GM10266 (cell line): Measurements from ENCODE around the gene TBX2.

Experiments
- DNase-seq: peaks from one replicate; pipeline ENCODE4 v3.0.0; 2012; ENCODE audit errors: extremely low spot score
- TF ChIP-seq, protein P1 (sequence below): IDR thresholded peaks from 2 replicates; pipeline ENCODE4 v1.5.1; 2012; ENCODE audit warnings: mild to moderate bottlenecking, low read depth; ENCODE audit not compliant: control insufficient read depth, insufficient read depth; ENCODE audit errors: missing control alignments

TBX2 gene

DNA sequence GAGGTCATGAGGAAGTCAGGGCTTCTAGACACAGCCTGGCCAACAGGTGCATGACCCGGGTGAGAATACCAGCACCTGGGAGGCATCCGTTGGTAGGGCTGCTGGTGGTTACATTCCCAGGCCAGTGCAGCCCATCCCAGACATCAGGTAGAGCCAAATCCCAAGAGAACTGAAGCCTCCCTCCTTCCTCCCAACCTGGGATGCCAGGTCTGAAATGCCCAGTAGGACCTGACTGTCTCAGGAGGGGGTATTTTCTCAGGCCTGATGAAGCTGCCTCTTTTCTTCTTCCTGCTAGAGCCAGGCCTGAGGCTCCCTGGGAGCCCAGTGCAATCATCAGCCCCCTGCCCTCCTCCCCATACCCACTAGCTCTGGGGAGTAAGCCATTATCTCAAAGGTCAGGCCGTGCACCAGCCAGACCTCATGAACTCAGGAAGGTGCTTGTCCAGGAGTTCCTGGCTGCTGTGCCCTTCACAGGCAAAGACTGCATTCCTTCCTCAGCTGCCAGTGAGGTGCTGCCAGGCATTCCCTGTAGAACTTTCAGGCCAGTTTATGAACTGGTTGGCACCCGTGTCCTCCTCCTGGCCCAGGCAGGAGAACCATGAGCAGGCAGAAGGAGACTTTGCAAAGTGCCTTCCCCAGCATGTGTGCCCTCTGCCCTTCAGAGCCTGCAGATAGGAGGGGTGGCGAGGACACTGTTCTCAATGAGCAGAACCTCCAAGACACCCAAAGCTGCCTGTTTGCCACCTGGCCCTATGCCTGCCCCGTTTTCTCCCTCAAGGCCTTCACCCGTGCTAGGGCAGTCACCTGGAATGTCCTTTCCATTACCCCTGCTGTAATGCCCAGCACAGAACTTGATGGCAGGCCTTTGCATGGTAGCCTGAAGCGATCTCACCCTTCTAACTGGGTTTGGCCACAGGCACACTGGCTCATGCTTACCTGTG, 7.6 kb downstream of the TBX2 start:
- TF ChIP-seq, protein P1, sequence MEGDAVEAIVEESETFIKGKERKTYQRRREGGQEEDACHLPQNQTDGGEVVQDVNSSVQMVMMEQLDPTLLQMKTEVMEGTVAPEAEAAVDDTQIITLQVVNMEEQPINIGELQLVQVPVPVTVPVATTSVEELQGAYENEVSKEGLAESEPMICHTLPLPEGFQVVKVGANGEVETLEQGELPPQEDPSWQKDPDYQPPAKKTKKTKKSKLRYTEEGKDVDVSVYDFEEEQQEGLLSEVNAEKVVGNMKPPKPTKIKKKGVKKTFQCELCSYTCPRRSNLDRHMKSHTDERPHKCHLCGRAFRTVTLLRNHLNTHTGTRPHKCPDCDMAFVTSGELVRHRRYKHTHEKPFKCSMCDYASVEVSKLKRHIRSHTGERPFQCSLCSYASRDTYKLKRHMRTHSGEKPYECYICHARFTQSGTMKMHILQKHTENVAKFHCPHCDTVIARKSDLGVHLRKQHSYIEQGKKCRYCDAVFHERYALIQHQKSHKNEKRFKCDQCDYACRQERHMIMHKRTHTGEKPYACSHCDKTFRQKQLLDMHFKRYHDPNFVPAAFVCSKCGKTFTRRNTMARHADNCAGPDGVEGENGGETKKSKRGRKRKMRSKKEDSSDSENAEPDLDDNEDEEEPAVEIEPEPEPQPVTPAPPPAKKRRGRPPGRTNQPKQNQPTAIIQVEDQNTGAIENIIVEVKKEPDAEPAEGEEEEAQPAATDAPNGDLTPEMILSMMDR: no peak

DNA sequence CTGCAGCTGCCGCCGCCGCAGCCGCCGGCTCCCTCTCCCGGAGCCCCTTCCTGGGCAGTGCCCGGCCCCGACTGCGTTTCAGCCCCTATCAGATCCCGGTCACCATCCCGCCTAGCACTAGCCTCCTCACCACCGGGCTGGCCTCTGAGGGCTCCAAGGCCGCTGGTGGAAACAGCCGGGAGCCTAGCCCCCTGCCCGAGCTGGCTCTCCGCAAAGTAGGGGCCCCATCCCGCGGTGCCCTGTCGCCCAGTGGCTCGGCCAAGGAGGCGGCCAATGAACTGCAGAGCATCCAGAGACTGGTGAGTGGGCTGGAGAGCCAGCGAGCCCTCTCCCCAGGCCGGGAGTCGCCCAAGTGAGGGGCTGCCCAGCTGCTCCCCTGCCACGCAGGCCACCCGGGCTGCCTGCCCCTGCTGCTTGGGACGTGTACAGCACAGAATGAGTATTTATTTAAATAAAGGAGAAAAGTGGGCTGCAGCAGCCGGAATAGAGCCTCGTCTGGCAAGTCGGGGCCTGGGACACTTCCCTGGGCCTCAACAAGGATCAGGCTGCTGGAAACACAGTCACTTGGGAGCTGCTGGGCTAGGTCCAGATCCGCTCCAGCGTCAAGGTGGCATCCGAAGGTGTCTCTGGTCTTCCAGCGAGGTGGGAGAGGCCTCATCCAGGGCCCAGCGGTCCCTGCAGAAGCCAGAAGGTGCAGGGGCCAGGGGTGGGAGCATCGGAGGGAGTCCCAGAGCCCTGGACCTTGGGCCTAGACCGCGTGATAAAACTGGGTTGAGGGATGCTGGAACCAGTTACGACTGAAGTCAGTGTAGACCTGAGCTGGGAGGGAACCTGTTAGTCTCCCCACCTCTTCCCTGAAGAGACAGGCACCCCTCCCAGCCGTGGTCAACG, 8.8 kb downstream of the TBX2 start:
- no peak for DNase-seq
- TF ChIP-seq, protein P1: no peak

More for the DNA sequence above, 7.6 kb downstream of the TBX2 start:
- DNase-seq: no peak

DNA sequence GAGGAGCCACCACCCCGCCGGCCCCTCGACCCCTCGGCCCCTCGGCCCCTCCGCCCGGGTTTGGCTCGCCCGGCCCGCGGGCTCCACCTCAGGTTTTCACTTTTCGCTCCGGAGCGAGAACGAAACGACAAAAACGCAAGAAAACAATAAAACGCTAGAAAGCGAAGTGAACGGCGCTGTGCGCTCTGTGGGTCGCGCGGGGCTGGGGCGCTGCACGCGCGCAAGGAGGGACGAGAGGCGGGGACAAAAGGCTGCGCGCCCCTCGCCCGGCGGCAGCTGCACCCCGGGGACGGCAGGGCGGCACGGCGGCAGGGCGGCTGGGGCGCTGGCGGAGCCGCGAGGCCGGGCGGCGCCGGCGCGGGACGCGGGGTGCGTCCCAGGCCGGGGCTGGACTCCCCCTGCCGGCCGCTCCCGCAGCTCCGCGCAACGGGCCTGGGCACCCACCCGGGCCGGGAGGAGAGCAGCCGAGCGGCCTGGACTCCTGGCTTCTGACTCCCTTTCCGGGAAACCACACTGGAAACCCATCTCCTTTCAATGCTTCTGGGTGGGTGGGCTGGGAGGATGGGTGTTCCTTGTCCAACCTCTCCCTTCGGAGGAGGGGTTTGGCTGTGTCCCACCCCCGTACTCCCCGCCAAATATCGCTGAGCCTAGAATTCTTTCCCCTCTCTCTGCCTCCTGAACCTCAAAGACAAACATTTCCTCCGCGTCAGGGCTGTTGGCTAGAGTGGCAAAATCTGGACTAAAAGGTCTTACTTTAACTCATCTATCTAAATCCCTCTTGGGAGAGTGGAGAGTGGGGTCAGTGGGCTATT, 9.9 kb downstream of the TBX2 start:
- DNase-seq: peak; percentile 82
- TF ChIP-seq, protein P1: peak; percentile 56

DNA sequence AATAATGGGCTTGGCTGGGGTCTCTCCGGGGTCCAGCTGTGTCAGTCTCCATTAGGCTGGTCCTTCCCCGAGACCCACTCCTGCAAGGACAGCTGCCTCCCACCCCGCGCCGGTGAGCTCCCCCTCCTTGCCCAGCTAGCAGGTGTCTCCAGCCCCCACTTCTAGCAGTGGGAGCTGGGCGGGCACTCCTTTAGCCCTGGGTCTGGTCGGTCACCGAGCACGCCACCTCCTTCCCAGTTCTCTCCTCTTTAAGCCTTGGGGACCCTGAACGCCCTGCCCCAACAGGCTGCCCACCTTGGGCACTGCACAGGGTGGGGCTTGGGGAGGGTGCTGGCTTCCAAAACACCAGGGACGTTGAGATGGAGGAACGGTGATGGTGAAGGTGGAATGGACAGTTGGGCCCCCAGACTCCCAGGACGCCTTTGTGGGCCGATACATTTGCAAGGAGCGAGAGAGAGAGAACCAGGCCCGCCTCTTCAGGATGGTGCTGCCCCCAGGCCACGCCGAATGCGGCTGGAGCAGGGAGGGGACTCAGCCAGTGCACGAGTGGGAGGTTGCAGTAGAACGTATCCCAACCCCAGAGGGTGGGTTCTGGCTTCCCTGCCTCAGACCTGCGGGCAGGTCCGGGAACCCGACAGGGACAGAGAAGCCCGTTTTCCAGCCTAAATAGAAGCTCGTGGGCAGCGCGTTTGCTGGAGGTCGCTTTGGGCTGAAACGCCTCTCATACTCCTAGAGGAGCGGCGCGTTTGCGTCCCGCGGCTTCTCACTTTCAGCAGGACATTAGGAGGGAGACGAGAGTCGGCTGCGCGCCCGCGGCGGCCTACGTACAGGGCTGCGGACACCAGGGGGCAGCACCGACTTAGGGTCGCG, 10.7 kb downstream of the TBX2 start:
- TF ChIP-seq, protein P1: peak; percentile 80
- DNase-seq: peak; percentile 81

DNA sequence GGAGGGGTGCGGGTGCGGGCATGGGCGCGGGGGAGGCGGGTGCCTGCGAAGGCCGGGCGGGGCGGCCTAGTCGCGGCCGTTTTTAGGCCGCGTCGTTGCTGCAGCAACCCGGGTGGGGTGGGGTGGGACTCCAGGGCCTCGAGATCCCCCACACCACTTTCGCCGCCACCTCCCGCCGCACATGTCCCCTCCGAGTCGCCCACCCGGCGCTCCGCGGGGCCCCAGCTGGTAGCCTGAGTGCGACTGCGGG, 11.3 kb downstream of the TBX2 start:
- TF ChIP-seq, protein P1: no peak
- DNase-seq: no peak
